Spleen (tissue), 7 donors: ENCODE data around the gene KCNAB3.

Source experiments
- POLR2A ChIP-seq, 3 donors: fragments of 450-650 bp; IDR thresholded peaks; one replicate each; pipeline ENCODE4 v1.5.1; 2017; ENCODE audit warnings: antibody characterized with exemption in 3 of 3, mild to moderate bottlenecking in 1 of 3
- POLR2AphosphoS5 ChIP-seq, 3 donors: sonication (generic); formaldehyde crosslinking; IDR thresholded peaks; one replicate each; pipeline ENCODE4 v1.5.1; 2017; ENCODE audit warnings: antibody characterized with exemption in 3 of 3
- TF ChIP-seq, protein P1 (sequence below), 11 experiments: fragments of 200-600 bp in 7 of 11; fragments of 450-650 bp in 4 of 11; sonication (generic) in 4 of 11; IDR thresholded peaks in 8 of 11; conservative IDR thresholded peaks in 3 of 11; 1 replicate in 7 of 11; 2 replicates in 4 of 11; pipeline versions ENCODE4 v1.4.0 to v1.8.0; 2016 to 2021; ENCODE audit warnings: antibody characterized with exemption in 11 of 11, inconsistent platforms in 4 of 11, mild to moderate bottlenecking in 1 of 11
- donor health status: DM: no; HTN: no; CAD: no; lungs with moderate emphysema.
- donor health status: DM: no; HTN: no; CAD: no.
- donor health status: DM: no; HTN: no; CAD: no.

- TF ChIP-seq, protein P1, sequence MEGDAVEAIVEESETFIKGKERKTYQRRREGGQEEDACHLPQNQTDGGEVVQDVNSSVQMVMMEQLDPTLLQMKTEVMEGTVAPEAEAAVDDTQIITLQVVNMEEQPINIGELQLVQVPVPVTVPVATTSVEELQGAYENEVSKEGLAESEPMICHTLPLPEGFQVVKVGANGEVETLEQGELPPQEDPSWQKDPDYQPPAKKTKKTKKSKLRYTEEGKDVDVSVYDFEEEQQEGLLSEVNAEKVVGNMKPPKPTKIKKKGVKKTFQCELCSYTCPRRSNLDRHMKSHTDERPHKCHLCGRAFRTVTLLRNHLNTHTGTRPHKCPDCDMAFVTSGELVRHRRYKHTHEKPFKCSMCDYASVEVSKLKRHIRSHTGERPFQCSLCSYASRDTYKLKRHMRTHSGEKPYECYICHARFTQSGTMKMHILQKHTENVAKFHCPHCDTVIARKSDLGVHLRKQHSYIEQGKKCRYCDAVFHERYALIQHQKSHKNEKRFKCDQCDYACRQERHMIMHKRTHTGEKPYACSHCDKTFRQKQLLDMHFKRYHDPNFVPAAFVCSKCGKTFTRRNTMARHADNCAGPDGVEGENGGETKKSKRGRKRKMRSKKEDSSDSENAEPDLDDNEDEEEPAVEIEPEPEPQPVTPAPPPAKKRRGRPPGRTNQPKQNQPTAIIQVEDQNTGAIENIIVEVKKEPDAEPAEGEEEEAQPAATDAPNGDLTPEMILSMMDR (IDR thresholded peaks at IDR 0.05 in 8 of 11, conservative IDR thresholded peaks at IDR 0.05 in 3 of 11): peak; percentile 24 to 73 (median 58)
- no peak for TF ChIP-seq POLR2A (IDR thresholded peaks at IDR 0.05)
- TF ChIP-seq POLR2AphosphoS5 (IDR thresholded peaks at IDR 0.05): peak; percentile 89 to 93 (median 90)
Measured at GRCh38 chr17:7889166-7889955, 40.3 kb downstream of the KCNAB3 start.
